OCI-LY1 (cell line): Measurements from ENCODE around the gene KCNH1.

Source experiments
- EZH2 ChIP-seq: fragments of 200-600 bp; sonication (generic), shearing (Covaris generic); IDR thresholded peaks from 2 replicates; pipeline ENCODE4 v1.8.0; 2017; ENCODE audit warnings: borderline replicate concordance, mixed run types, mild to moderate bottlenecking, antibody characterized with exemption, low read length, moderate library complexity, mixed read lengths
- TF ChIP-seq, protein P1 (sequence below): fragments of 200-600 bp; sonication (generic), shearing (Covaris generic); IDR thresholded peaks from 2 replicates; pipeline ENCODE4 v1.5.1; 2017; ENCODE audit warnings: mild to moderate bottlenecking, antibody characterized with exemption, low read length, moderate library complexity, mixed read lengths

DNA sequence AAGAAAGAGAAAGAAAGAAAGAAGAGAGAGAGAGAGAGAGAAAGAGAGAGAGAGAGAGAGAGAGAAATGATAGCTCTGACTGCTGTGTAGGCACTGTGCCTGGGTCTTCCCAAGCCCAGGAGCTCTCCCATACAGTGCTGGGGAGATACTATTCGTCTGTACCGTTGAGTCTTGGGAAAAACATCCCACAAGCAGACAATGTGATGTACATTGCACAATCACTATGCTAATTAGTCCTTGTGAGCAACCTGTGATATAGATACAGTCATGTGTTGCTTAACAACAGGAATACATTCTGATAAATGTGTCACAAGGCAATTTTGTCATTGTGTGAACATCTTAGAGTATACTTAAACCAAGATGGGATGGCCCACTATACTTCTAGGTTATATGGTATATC, 424.2 kb downstream of the KCNH1 start:
- no peak for TF ChIP-seq EZH2
- TF ChIP-seq, protein P1, sequence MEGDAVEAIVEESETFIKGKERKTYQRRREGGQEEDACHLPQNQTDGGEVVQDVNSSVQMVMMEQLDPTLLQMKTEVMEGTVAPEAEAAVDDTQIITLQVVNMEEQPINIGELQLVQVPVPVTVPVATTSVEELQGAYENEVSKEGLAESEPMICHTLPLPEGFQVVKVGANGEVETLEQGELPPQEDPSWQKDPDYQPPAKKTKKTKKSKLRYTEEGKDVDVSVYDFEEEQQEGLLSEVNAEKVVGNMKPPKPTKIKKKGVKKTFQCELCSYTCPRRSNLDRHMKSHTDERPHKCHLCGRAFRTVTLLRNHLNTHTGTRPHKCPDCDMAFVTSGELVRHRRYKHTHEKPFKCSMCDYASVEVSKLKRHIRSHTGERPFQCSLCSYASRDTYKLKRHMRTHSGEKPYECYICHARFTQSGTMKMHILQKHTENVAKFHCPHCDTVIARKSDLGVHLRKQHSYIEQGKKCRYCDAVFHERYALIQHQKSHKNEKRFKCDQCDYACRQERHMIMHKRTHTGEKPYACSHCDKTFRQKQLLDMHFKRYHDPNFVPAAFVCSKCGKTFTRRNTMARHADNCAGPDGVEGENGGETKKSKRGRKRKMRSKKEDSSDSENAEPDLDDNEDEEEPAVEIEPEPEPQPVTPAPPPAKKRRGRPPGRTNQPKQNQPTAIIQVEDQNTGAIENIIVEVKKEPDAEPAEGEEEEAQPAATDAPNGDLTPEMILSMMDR, result no peak
